CD4-positive, alpha-beta T cell (primary cell): ENCODE data around the gene MAPK14. TPM values are rescaled to one million over a fixed set of nuclear protein-coding genes. Genes with fewer than 3 reads are reported as not detected.
"Not testable (repeated sequence)": the region's sequence is repeated elsewhere in the genome, so short reads cannot be mapped to it uniquely, and the experiment has no call there.

ENCODE experiments used
- ATAC-seq: fragments of 200-7000 bp; cut with Tn5 transposase; one replicate; pipeline ENCODE4 v1.10.0; 2022; ENCODE audit warnings: mild to moderate bottlenecking; ENCODE audit not compliant: poor library complexity
- CTCF ChIA-PET: fragments of 350-600 bp; sonication (Branson Sonifier 250); formaldehyde crosslinking; loops from one replicate; lab custom pipeline; 2021; ENCODE audit warnings: antibody characterized with exemption, inconsistent platforms; lab: Charles Lee
- POLR2A ChIA-PET: fragments of 350-600 bp; sonication (Branson Sonifier 250); formaldehyde crosslinking; loops from one replicate; lab custom pipeline; 2021; ENCODE audit warnings: antibody characterized with exemption, inconsistent platforms; lab: Charles Lee
- DNase-seq, 14 experiments: peaks; one replicate each; pipeline ENCODE4 v3.0.0-alpha.2; 2013 to 2020; ENCODE audit warnings: mixed read lengths in 2 of 14
- H3K27ac ChIP-seq, 2 donors: one replicate each; pipeline versions ENCODE4 v1.5.1 to v1.7.0; 2013; ENCODE audit warnings: low read length in 2 of 2, low read depth in 1 of 2, mild to moderate bottlenecking in 1 of 2
- H3K27me3 ChIP-seq, 2 experiments: 1 replicate in 1 of 2; 2 replicates in 1 of 2; pipeline versions ENCODE4 v1.6.1 to v1.7.0; 2013; ENCODE audit warnings: low read length in 2 of 2, control low read depth in 1 of 2, mild to moderate bottlenecking in 1 of 2, moderate library complexity in 1 of 2; ENCODE audit not compliant: insufficient read depth in 2 of 2, control insufficient read depth in 1 of 2
- H3K36me3 ChIP-seq: one replicate; pipeline ENCODE4 v1.6.1; 2013; ENCODE audit warnings: low read length, control low read depth; ENCODE audit not compliant: insufficient read depth
- H3K4me1 ChIP-seq: one replicate; pipeline ENCODE4 v1.6.1; 2013; ENCODE audit warnings: low read length, control low read depth; ENCODE audit not compliant: insufficient read depth
- H3K4me3 ChIP-seq: one replicate; pipeline ENCODE4 v1.5.1; 2013; ENCODE audit warnings: mild to moderate bottlenecking, low read length, moderate library complexity
- H3K9me3 ChIP-seq, 2 experiments: 1 replicate in 1 of 2; 2 replicates in 1 of 2; pipeline versions ENCODE4 v1.6.1 to v1.7.0; 2013; ENCODE audit warnings: low read length in 2 of 2, mild to moderate bottlenecking in 2 of 2, control low read depth in 1 of 2, moderate library complexity in 1 of 2; ENCODE audit not compliant: control insufficient read depth in 1 of 2, insufficient read depth in 1 of 2
- H3K27ac Mint-ChIP-seq: one replicate; pipeline ENCODE4 v1.8.0; 2020; ENCODE audit warnings: mixed read lengths
- H3K27me3 Mint-ChIP-seq: one replicate; pipeline ENCODE4 v1.8.0; 2021; ENCODE audit warnings: mixed read lengths
- H3K36me3 Mint-ChIP-seq: one replicate; pipeline ENCODE4 v1.8.0; 2021; ENCODE audit warnings: low read depth, mixed read lengths
- H3K4me1 Mint-ChIP-seq: one replicate; pipeline ENCODE4 v1.8.0; 2021; ENCODE audit warnings: low read depth, mixed read lengths
- H3K4me3 Mint-ChIP-seq: one replicate; pipeline ENCODE4 v1.8.0; 2020; ENCODE audit warnings: mild to moderate bottlenecking, mixed read lengths
- H3K9me3 Mint-ChIP-seq: one replicate; pipeline ENCODE4 v1.8.0; 2020; ENCODE audit warnings: mixed read lengths
- intact Hi-C, 2 experiments: fragments of 100-400 bp; cut with DNase I in 1 of 2; cut with micrococcal nuclease in 1 of 2; formaldehyde crosslinking; loops; one replicate each; pipeline versions ENCODE4 v1.15.1 to v1.9.0; 2023 to 2025; cut with DNase I, micrococcal nuclease
- total RNA-seq, 174 experiments: library from RNA in 2 of 174; stranded (reverse) in 2 of 174; gene quantifications; one replicate each; pipeline ENCODE4 v1.2.3 and lab custom pipeline; 2021 to 2026
- TF ChIP-seq, protein P1 (sequence below): fragments of 200-600 bp; IDR thresholded peaks from one replicate; pipeline ENCODE4 v1.8.0; 2022; ENCODE audit warnings: antibody characterized with exemption, mild to moderate bottlenecking

Gene MAPK14
- total RNA-seq, 2 experiments from 2014 or later = 42.6 to 42.8 TPM

DNA sequence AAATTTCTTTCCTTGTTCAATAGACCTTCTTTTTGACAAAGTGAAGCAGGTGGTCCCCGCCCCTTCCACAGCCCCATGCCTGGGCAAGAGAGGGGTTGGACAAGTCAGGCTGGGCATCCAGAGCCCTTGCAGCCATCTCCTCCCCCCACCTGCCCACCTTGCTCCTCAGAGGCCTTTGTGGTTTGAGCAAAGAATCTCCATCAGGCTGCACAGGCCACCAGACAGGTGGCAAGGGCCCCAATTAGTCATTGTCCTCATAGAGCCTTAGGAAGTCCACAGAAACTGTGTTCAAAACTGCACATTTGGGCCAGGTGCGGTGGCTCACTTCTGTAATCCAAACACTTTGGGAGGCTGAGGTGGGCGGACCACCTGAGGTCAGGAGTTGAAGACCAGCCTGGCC lies 101.2 kb downstream of the MAPK14 start:
- Histone ChIP-seq H3K27me3 (no peaks in the 10 kb centered on the region), H3K36me3 (peaks cover 13% of the 10 kb centered on the region), H3K4me3 (no peak overlapping the region), H3K4me1 (peaks cover 77% of the 10 kb centered on the region), H3K27ac (no peak overlapping the region), H3K9me3 (no peaks in the 10 kb centered on the region)
- H3K9me3 Mint-ChIP-seq = no peaks in the 10 kb centered on the region
- peak overlapping the region; percentile 88 for H3K27ac Mint-ChIP-seq
- intact Hi-C loops = loop anchor here in 1 of 2 experiments (10.0 kb wide), 1 partner anchor 156 kb away; no protein-coding TSS in a partner anchor
- H3K27me3 Mint-ChIP-seq = no peaks in the 10 kb centered on the region
- H3K4me1 Mint-ChIP-seq = peaks cover 65% of the 10 kb centered on the region
- POLR2A ChIA-PET = interaction anchor here (1.2 to 3.3 kb wide), 5 partner anchors 17 to 101 kb away, joined by 4 to 32 read pairs (median 6); partner anchors contain the start of gene MAPK14
- TF ChIP-seq, protein P1, sequence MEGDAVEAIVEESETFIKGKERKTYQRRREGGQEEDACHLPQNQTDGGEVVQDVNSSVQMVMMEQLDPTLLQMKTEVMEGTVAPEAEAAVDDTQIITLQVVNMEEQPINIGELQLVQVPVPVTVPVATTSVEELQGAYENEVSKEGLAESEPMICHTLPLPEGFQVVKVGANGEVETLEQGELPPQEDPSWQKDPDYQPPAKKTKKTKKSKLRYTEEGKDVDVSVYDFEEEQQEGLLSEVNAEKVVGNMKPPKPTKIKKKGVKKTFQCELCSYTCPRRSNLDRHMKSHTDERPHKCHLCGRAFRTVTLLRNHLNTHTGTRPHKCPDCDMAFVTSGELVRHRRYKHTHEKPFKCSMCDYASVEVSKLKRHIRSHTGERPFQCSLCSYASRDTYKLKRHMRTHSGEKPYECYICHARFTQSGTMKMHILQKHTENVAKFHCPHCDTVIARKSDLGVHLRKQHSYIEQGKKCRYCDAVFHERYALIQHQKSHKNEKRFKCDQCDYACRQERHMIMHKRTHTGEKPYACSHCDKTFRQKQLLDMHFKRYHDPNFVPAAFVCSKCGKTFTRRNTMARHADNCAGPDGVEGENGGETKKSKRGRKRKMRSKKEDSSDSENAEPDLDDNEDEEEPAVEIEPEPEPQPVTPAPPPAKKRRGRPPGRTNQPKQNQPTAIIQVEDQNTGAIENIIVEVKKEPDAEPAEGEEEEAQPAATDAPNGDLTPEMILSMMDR = no peak
- H3K36me3 Mint-ChIP-seq = peaks cover 25% of the 10 kb centered on the region
- CTCF ChIA-PET = no interaction called here
- DNase-seq (no peak), ATAC-seq (no peak)
- peak overlapping the region; percentile 84 for H3K4me3 Mint-ChIP-seq

DNA sequence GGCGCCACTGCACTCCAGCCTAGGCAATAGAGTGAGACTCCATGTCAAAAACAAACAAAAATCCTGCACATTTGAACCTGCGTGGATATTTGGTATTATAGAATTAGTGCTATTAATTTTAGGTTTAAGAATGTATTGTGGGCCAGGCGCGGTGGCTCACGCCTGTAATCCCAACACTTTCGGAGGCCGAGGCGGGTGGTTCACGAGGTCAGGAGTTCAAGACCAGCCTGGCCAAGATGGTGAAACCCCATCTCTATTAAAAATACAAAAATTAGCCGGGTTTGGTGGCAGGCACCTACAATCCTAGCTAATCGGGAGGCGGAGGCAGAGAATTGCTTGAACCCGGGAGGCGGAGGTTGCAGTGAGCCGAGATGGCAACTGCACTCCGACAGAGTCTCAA lies 101.7 kb downstream of the MAPK14 start:
- POLR2A ChIA-PET = interaction anchor here (0.7 to 3.9 kb wide), 9 partner anchors 8 to 242 kb away, joined by 3 to 68 read pairs (median 8); partner anchors contain the start of genes BRPF3 and MAPK14

DNA sequence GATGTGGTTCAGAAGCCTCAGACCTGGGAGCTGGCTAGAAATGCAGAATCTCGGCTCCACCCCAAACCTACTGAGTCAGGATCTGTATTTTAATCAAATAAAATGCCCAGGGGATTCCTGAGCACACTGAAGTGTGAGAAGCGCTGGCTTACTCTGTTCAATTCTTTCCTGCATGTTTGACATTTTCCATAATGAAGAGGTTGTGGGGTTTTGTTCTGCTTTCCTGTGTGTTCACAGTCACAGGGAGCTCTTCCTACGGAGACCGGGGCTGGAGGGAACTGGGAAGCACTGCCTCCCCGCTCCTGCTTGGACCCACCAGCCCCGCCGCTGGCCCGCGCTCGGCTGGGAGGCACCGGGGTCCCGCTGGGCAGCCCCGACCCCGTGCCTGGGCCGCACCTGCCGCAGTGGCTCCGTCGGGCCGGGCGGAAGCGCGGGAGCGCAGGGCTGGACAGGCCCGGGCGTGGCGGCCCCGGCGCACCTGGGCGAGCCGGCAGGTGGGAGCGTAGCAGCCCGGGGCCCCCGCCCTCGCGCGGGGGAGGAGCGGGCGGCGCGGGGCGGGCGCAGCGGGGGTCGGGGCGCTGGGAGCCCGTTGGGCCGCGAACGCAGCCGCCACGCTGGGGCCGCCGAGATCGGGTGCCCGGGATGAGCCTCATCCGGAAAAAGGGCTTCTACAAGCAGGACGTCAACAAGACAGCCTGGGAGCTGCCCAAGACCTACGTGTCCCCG lies 102.5 kb downstream of the MAPK14 start, which contains the start of gene MAPK13:
Gene MAPK13, plus strand, starts transcription at position 573 of the 726 bp plus-strand sequence. Its CDS starts 70 bp downstream, at position 643.
- H3K27ac ChIP-seq = peak within 1 kb of the TSS; percentile 82 to 88
- peaks cover 25% of the 10 kb centered on the region for H3K36me3 ChIP-seq
- H3K9me3 ChIP-seq = no peaks in the 10 kb centered on the region
- no peaks in the 10 kb centered on the region for H3K9me3 Mint-ChIP-seq
- H3K27ac Mint-ChIP-seq = peak within 1 kb of the TSS; percentile 95
- ATAC-seq = peak; percentile 44
- intact Hi-C loops = loop anchor here (2.0 to 10.0 kb wide), 4 partner anchors 29 to 155 kb away; partner anchors contain the start of gene BRPF3 (in 1 of the 2)
- peaks cover 58% of the 10 kb centered on the region for H3K4me1 Mint-ChIP-seq
- H3K4me3 ChIP-seq = peak within 1 kb of the TSS; percentile 83
- H3K36me3 Mint-ChIP-seq = peaks cover 33% of the 10 kb centered on the region
- POLR2A ChIA-PET = interaction anchor here (0.7 to 3.9 kb wide), 15 partner anchors 9 to 243 kb away, joined by 3 to 68 read pairs (median 7); partner anchors contain the start of genes BRPF3 and MAPK14
- H3K27me3 ChIP-seq = no peaks in the 10 kb centered on the region
- H3K27me3 Mint-ChIP-seq = no peaks in the 10 kb centered on the region
- CTCF ChIA-PET = interaction anchor here (0.6 to 3.7 kb wide), 6 partner anchors 8 to 207 kb away, joined by 3 to 33 read pairs (median 4); partner anchors contain the start of gene MAPK14
- TF ChIP-seq, protein P1 = no peak
- peak within 1 kb of the TSS; percentile 93 for H3K4me3 Mint-ChIP-seq
- H3K4me1 ChIP-seq = peaks cover 65% of the 10 kb centered on the region
- DNase-seq = peak in 8 of 14 experiments; percentile 22 to 63 (median 39)

More for the DNA sequence above, 101.7 kb downstream of the MAPK14 start:
- CTCF ChIA-PET = interaction anchor here (1.2 to 1.4 kb wide), 2 partner anchors 26 to 34 kb away, joined by 3 to 5 read pairs; no protein-coding TSS in a partner anchor
- H3K36me3 ChIP-seq = peaks cover 19% of the 10 kb centered on the region
- intact Hi-C loops = loop anchor here in 1 of 2 experiments (10.0 kb wide), 1 partner anchor 155 kb away; no protein-coding TSS in a partner anchor
- H3K36me3 Mint-ChIP-seq = peaks cover 27% of the 10 kb centered on the region
- ATAC-seq, H3K9me3 Mint-ChIP-seq, H3K27me3 ChIP-seq, H3K4me3 ChIP-seq, H3K27ac ChIP-seq, DNase-seq, H3K27me3 Mint-ChIP-seq, H3K9me3 ChIP-seq: not testable (repeated sequence)
- peaks cover 62% of the 10 kb centered on the region for H3K4me1 Mint-ChIP-seq
- H3K4me1 ChIP-seq = peaks cover 73% of the 10 kb centered on the region
- H3K27ac Mint-ChIP-seq = peak overlapping the region; percentile 88
- H3K4me3 Mint-ChIP-seq = peak overlapping the region; percentile 84
